HG02840 (cell line): ENCODE data around the gene PCGF1.

Experiments
- ATAC-seq: cut with Tn5 transposase; IDR thresholded peaks from one replicate; pipeline ENCODE4 v1.9.1; 2021; ENCODE audit warnings: mild to moderate bottlenecking, moderate library complexity, moderate number of reproducible peaks; ENCODE audit not compliant: unreplicated experiment, low FRiP score

PCGF1 gene

DNA sequence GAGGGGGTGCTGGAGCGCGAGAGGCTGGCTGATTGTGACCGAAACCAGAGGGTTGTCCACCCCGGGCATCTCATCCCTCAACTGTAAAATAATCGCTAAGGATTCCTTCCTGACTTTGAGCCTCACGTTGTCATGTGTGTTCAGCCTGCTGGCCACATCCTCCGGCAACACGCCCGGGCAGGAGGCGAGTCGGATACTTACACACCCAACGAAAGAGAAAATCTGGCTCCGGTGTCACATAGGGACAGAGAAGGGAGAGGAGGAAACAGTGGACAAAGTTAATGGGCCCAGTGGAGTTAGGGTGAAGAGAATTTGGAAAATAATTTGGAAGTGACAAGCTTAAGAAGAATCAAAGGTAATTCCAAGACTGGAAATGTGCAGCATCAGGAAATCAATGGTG is 9.2 kb upstream of the PCGF1 start:
- ATAC-seq, result no peak

GRCh38 chr2:74515981-74516633 is 8.6 kb upstream of the PCGF1 start:
- no peak for ATAC-seq

GRCh38 chr2:74515271-74515980 is 7.9 kb upstream of the PCGF1 start:
- no peak for ATAC-seq

DNA sequence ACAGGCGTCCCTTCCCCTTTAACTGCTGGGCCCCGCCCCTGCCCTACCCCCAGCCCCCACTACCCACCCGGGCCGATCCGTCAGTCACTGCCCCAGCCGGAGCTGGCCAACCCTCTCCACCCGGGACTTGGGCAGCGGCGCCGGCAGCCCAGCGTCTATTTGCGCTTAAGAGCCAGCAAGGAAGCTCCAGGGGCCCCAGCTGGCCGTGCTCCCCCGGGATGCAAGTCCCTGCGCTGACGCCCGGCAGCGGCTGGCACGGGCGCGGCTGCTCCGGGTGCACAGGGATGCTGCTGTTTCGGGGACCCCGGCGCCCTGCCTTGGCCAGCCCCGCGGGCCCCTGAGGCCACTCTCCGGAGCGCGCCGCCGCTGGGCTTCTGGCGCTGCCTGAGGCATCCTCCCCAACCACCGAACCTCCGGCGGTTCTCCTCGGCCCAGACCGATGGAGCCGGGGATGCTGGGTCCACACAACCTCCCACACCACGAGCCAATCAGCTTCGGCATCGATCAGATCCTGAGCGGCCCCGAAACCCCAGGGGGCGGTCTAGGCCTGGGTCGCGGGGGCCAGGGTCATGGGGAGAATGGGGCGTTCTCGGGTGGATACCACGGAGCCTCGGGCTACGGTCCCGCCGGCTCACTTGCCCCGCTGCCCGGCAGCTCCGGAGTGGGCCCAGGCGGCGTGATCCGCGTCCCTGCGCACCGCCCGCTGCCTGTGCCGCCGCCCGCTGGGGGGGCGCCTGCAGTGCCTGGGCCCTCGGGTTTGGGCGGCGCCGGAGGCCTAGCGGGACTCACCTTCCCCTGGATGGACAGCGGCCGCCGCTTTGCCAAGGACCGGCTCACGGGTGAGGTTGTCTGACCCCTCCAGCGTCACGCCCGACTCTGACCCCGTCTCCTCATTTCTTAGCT is 7.1 kb upstream of the PCGF1 start, which contains the start of gene TLX2:
Gene TLX2, plus strand, starts transcription at position 83 of the 903 bp plus-strand sequence. Its CDS starts 357 bp downstream, at position 440.
- no peak for ATAC-seq

GRCh38 chr2:74513605-74514367 is 6.3 kb upstream of the PCGF1 start:
- no peak for ATAC-seq

DNA sequence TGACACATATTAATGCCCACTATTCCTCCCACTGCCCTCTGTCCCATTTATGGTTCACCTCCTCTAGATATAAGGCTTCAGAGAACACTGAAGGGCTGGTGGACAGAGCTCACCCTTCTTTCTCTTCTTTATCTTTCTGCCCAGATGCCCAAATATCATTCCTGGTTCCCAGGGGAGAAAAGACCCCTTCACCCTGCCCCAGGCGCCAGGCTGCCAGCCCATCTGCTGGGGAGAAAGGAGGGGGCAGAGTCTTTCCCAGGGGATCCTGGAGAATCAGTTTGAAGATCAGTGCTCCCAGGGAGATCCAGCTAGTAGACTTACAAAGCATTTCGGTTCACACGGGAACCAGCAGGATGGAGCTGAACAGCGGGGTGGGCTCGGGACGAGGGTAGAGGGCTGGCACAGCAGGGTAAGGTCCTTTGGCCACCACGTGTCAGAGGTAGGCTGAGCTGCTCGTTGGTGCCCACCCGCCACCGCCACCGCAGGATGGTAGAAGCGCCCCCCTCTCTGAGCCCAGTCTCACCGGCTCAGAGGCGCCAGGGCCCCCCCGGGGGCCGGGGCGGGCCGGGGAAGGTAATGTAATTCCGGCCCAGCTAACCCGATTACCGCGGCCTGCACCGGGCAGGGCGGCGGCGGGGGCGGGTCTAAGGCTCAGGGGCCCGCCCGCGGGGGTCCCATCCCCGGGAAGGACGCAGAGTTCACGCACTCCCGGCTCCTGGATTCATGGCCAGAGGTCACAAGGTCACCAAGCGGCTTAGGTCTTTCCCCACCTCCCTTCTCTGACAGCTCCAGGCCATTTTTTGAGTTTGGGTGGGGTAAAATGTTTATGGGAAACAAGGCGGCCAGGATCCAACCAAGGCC is 5.5 kb upstream of the PCGF1 start:
- no peak for ATAC-seq

GRCh38 chr2:74511104-74511989 is 3.9 kb upstream of the PCGF1 start:
- no peak for ATAC-seq

DNA sequence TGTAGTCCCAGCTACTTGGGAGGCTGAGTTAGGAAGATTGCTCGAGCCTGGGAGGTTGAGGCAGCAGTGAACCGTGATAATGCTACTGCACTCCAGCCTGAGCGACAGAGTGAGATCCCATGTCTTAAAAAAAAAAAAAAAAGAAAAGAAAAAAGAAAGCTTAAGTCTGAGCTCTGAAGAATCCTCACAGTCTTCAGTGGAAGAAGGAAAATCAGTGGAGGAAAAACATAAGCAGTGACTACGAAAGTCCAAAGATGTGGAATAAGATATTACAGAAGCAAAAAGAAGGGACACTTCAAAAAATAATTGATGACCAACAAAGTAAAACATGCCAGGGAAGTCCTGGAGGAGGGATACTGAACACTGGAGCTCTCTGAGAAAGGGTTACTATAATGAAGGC is 2.8 kb upstream of the PCGF1 start:
- ATAC-seq, result no peak

GRCh38 chr2:74507926-74508520 is 528 bp upstream of the PCGF1 start:
- peak; percentile 11 for ATAC-seq

- no peak for ATAC-seq
Observed at GRCh38 chr2:74505448-74506246, 1.8 kb downstream of the PCGF1 start.

DNA sequence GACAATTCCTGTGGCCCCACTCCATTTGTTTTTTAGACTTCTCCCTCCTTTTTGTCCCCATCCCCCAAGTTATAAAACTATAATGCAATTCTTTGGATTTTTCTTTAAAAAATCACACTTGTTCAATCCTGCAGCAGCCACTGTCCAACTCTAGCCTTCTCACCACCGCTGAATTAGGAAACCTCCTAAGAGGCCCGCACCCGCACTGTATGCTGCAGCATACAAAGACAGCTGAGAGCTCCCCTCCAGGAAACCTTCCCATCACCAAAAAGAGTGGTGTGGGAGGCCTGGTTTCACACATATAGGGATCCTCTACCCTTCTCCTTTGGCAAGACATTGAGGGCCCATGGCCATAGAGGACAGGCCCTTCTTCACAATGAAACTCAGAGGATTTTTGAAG is 2.9 kb downstream of the PCGF1 start:
- ATAC-seq, result no peak

DNA sequence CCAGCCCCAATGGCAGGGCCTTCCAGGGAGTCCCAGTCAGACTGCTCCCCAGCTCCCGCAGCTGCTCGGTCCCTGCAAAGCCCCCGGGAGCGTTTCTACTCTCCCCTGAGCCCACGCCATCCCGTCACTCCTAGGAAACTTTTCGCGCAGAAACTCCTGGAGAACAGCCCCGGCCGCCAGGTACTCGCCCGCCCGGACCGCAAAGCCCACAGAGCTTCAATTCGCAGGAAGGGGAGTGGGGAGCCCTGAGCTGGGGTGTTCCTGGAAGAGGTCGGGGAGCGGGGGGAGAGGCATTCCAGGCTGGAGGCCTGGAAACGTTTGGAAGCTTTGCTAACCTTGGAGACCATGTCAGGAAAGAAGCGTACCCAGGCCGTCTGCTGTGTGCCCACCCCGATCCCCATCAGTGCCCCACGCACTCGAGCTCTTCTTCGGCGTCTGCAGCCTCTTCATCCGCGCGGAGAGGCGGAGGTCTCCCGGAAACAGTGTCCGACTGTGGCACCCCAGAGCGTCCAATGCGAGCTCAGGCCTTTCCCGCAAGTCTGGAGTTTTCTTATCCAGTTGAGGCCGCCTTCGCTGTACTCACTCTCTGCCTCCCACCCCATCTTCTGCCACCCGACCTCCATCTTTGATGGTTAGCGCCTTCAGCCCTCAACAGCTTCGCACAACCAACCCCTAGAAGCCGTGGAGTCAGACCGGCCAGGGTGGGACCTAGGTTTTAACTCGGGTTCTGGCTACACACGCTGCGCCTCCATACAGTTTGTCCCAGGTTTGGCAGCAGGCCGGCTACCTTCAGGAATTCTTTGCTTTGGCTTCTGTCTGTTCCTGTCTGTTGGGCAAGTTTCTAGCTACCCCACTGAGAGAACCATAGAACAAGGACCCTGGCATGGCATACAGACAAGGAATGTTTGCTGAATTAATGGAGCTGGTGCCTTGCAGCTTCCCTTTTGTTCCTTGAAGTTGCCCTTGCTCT is 3.7 kb downstream of the PCGF1 start:
- no peak for ATAC-seq

GRCh38 chr2:74502720-74503505 is 4.6 kb downstream of the PCGF1 start:
- ATAC-seq, result no peak

- no peak for ATAC-seq
Observed at GRCh38 chr2:74502147-74502719, 5.3 kb downstream of the PCGF1 start.
